HG02678 (cell line): Measurements from ENCODE around the gene PTPRC.

Experiments
- ATAC-seq: cut with Tn5 transposase; IDR thresholded peaks from one replicate; pipeline ENCODE4 v1.9.1; 2021; ENCODE audit warnings: mild to moderate bottlenecking, moderate library complexity; ENCODE audit not compliant: unreplicated experiment

PTPRC gene

GRCh38 chr1:198747127-198747526 lies 108.3 kb downstream of the PTPRC start:
- ATAC-seq: no peak

- ATAC-seq: no peak
These were observed 110.4 kb downstream of the PTPRC start for GRCh38 chr1:198749279-198749678.

GRCh38 chr1:198750081-198750480 lies 111.2 kb downstream of the PTPRC start:
- ATAC-seq: no peak

GRCh38 chr1:198751741-198752140 lies 112.9 kb downstream of the PTPRC start:
- ATAC-seq: no peak

DNA sequence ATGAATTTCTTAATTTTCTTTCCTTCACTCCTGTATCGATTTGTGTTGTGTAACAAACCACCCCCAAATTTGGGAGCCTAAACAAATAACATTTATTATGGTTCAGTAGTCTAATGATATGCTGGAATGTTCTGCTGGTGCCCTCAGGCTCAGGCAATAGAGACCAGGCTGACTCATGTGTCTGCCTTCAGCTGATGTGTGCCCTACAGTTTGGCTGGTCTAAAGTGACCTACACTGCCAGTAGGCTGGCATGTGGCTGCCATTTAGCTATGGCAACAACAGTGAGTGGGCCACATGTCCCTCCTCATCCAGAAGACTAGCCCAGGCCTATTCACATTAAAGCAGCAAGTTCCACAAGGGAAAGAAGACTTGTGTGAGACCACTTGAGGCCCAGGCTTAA lies 115.8 kb downstream of the PTPRC start:
- ATAC-seq: no peak

DNA sequence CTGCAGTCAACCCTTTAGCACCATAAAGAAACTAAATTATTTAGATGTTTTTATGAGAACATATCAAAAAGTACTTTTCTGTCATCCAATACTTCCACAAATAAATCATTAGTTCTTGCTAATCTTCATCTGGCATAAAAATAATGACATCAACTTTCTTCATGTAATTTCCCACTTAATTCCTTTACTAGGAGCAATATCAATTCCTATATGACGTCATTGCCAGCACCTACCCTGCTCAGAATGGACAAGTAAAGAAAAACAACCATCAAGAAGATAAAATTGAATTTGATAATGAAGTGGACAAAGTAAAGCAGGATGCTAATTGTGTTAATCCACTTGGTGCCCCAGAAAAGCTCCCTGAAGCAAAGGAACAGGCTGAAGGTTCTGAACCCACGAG lies 116.9 kb downstream of the PTPRC start:
- no peak for ATAC-seq

- ATAC-seq: no peak
These were observed 117.6 kb downstream of the PTPRC start for GRCh38 chr1:198756470-198756869.

GRCh38 chr1:198761859-198762616 lies 123.2 kb downstream of the PTPRC start:
- no peak for ATAC-seq

DNA sequence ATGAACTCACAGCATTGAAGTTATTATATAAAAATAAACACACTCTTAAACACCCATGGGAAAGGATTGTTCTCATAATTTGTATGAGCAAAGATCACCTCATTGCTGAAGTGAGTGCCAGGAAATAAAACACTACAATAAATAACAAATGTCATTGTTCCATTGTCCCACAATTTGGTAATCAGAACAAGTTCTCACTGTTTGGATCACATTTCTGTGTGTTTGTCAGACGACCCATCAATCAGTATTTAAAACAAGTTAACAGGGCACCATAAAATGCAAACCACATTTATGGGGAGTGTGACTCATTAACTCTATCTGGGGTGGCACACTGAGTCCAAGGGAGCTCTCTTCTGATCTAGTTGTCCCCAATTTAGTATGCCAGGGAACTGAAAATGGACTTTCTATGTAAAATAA lies 124.5 kb downstream of the PTPRC start:
- no peak for ATAC-seq

DNA sequence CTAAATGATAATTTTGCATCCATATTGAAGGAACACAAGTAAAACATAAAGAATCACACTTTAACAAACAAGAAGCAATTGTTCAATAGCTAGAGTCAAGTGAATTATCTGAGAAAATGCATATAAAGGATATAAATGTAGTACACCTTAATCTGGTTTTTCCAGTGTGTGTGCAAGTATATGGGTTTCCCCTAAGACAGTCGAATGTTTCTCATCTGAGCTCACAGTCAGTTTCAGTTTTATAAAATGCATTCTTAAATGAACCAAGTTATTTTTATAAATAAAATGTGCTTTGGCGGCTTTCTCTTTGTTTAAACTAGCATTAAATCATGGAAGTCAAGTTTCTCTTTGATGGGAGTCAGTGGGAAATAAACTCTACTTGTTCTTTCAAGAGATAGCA lies 125.9 kb downstream of the PTPRC start:
- ATAC-seq: no peak

- ATAC-seq: no peak
These were observed 126.6 kb downstream of the PTPRC start for GRCh38 chr1:198765416-198765815.

- ATAC-seq: no peak
These were observed 132.8 kb downstream of the PTPRC start for GRCh38 chr1:198771563-198772153.

DNA sequence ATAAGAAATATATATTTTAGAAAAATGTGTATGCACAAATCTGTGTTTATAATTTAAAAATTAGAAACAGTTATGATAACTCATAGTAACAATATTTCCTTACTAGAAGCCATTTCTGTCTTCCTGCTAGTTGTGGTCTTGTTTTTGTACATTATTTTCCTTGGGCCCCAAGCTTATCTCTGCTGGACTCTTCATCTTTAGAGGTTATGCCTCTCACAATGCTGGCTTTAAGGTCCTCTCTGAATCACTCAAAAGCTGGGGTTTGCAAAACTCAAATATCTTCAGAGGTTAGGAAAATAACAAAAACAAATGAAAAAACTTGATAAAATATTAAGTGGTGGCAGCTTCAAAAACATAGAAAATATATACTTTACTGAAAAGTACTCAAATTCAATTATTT lies 133.8 kb downstream of the PTPRC start:
- ATAC-seq: no peak

DNA sequence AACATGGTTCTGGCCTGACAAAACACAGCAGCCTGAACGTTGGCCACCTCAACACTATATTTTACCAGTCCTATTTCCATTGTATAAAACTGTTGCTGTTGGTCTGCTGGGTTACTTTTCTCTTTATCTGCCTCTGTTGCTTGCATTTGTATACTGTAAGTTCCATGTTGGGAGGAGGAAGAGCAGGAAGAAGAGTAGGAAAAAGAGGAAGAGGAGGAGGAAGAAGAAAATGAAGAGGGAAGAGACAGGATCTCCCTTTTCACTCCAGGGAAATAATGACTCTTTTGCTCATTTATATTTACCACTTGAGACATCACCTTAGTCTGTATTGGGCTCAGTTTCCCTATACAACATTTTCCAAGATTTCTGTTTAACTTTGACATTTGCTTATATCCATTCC lies 134.2 kb downstream of the PTPRC start:
- no peak for ATAC-seq

DNA sequence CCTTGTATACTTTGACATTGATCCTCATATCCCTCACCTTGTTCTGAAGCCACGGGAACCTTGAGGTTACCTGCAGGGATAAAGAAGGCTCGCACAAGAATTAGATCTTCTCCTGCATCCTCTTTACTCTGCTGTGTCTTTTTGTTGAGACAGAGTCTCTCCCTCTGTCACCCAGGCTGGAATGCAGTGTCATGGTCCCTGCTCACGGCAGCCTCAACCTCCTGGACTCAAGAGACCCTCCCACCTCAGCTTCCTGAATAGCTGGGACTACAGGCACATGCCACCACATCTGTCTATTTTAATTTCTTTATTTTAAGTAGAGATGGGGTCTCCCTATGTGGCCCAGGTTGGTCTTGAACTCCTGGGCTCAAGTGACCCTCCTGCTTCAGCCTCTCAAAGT lies 134.7 kb downstream of the PTPRC start:
- ATAC-seq: no peak

DNA sequence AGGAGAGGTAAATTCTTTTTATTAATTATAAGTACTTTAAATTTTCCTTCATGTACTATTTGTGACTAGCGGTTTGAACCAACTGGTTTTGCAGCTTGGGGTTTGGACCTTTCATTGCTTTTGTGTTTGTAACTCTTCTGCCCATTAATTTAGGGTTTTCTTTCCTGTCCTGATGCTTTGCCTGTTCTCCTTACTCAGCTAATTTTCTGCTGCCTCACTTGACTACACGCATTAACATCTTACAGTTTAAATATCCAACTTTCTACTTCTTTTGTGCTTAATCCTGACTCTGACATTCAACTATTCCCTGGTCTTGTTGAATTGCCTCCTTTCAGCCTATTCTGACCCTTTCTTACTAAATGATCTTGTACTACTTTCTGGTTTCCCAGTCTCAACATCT lies 135.6 kb downstream of the PTPRC start:
- no peak for ATAC-seq

GRCh38 chr1:198775606-198776005 lies 136.8 kb downstream of the PTPRC start:
- no peak for ATAC-seq

- peak; percentile 68 for ATAC-seq
These were observed 137.8 kb downstream of the PTPRC start for GRCh38 chr1:198776602-198777029.

DNA sequence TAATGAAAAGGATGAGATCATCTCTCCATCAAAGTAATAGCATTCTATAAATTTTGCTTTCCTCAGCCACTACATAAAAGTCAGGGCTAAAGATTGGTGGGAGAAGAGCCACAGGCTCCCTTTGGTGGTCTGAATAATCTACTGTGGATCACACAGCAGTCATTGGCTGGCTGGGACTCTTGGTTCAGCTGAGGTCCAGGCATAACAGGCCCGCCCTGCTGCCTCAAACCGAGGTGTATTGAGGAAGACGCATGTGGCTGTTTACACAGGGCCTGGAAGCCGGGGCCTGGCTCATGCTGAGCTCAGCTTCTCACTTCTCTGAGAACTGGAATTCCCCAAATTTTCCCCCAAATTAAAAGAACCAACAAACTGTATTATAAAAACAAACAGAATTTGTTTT lies 139.2 kb downstream of the PTPRC start:
- no peak for ATAC-seq

GRCh38 chr1:198780376-198780775 lies 141.5 kb downstream of the PTPRC start:
- no peak for ATAC-seq

DNA sequence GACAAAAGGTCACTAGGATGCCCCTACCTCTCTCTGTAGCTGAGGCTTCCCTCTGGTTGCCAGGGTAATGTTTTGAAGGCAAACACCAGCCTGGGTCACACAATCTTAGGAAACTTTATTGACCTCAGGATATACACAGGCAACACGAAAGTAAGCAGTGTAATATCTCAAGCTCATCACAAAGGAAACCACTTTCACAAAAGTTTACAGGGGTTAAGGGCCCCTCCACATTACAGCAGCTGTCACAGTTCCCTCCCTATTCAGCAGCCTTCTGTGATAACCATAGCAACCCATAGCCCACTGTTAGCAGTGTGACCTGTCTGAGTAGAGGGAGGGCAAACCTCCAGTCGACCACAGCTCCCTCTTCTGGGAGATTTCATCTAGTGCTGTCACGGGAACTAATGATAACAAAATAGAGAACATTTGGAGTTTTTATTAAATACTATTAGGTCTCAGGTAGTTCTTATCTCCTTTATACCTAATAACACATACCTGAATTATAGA lies 149.8 kb downstream of the PTPRC start:
- peak; percentile 86 for ATAC-seq

- ATAC-seq: no peak
These were observed 154.9 kb downstream of the PTPRC start for GRCh38 chr1:198793714-198794113.
